ENCODE results near the gene BRAT1. TPM values are rescaled to one million over a fixed set of nuclear protein-coding genes. Genes with fewer than 3 reads are reported as not detected.

The BRAT1 gene
- total and polyA plus RNA-seq, 2 donors from 2014 or later = 18.7 to 23.7 TPM

DNA sequence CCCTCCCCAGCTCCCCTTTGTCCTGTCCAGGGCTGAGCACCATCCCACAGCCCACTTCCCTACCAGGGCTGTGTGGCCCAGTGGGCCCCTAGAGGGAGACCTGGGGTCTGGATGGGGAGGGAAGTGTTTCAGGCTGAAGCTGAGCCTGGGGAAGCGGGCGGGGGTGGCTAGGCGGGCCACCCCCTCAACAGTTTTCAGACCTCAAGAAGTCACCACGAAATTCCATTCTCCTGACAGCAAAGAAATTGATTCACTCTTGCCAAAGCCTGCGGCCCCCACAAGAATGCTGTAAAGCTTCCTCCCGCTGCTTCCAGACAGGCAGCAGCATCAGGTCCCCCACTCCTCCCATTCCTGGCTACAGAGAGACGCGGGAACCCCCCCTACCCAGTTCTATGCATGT is 38.3 kb downstream of the BRAT1 start:
- Histone ChIP-seq H3K9ac (ENCODE audit: low read length in 3 of 3) (no peak overlapping the region), H3K9me3 (ENCODE audit: control insufficient read depth in 2 of 3, insufficient read depth in 1 of 3, low read length in 3 of 3) (no peaks in the 10 kb centered on the region), H3K27me3 (ENCODE audit: control insufficient read depth, insufficient read depth, low read length) (no peaks in the 10 kb centered on the region), H3K4me3 (ENCODE audit: low read length in 3 of 3) (no peak overlapping the region), H3K4me1 (ENCODE audit: control insufficient read depth in 2 of 3, insufficient read depth in 2 of 3, low read depth in 1 of 3, low read length in 3 of 3) (peaks cover 0 to 23% (median 0%) of the 10 kb centered on the region in 3 donors), H3K36me3 (ENCODE audit: control insufficient read depth in 2 of 3, insufficient read depth in 3 of 3, low read length in 3 of 3) (no peaks in the 10 kb centered on the region), H3K27ac (ENCODE audit: low read depth in 2 of 2, low read length in 2 of 2) (peak overlapping the region in 1 of 2 donors; percentile 23)
- no peak for FAIRE-seq
- TF ChIP-seq CTCF (IDR thresholded peaks at IDR 0.05; ENCODE audit: borderline replicate concordance, extremely low read depth, insufficient read depth) = no peak
- DNase-seq = peak in 1 of 5 donors; percentile 82
- intact Hi-C loops (cut with DNase I) = no loop called here

GRCh38 chr7:2516194-2516555 is 39.1 kb downstream of the BRAT1 start:
- intact Hi-C loops (cut with DNase I) = no loop called here
- TF ChIP-seq CTCF (IDR thresholded peaks at IDR 0.05; ENCODE audit: borderline replicate concordance, extremely low read depth, insufficient read depth) = no peak
- DNase-seq (peak in 4 of 5 donors; percentile 67 to 85 (median 76)), FAIRE-seq (no peak)
- no peaks in the 10 kb centered on the region for H3K36me3 ChIP-seq (ENCODE audit: control insufficient read depth in 2 of 3, insufficient read depth in 3 of 3, low read length in 3 of 3)
- peaks cover 0 to 27% (median 0%) of the 10 kb centered on the region in 3 donors for H3K4me1 ChIP-seq (ENCODE audit: control insufficient read depth in 2 of 3, insufficient read depth in 2 of 3, low read depth in 1 of 3, low read length in 3 of 3)
- H3K27me3 ChIP-seq (ENCODE audit: control insufficient read depth, insufficient read depth, low read length) = no peaks in the 10 kb centered on the region
- H3K9me3 ChIP-seq (ENCODE audit: control insufficient read depth in 2 of 3, insufficient read depth in 1 of 3, low read length in 3 of 3) = no peaks in the 10 kb centered on the region
- H3K27ac ChIP-seq (ENCODE audit: low read depth in 2 of 2, low read length in 2 of 2) = no peak overlapping the region
- no peak overlapping the region for H3K4me3 ChIP-seq (ENCODE audit: low read length in 3 of 3)
- no peak overlapping the region for H3K9ac ChIP-seq (ENCODE audit: low read length in 3 of 3)

DNA sequence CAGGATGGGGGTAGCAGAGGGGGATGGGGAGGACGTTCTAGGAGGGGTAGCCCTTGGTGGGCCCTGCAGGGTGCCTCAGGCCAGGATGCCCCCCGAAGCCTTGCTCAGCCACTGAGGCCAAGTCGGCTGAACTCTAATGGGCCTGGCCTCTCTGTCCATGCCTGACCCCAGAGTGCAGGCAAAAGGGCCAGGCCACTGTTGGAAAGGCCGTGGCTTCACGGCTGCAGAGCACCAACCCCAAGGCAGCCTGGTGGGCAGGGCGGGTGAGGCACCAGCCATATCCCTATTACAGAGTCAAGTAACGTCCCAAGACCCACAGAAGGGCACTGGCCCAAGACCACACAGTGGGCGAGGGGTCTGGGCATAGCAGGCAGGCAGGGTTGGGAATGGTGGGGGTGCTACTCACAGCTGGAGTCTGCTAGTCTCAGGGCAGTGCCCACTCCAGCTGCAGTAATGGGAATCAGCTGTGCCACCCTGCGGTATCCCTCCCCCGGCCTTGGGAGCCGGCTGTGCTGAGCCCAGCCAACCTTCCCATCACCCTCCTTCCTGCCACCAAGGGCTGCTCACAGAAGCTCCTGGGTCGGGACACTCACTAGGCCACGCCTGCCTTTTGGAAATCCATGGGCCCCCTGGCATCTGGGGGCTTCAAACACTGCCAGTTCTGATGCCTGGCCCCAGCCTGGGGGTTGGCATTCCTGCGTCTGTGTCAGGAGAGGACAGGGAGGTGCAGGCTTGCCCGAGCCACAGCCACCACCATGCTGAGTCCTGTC is 39.7 kb downstream of the BRAT1 start:
- Histone ChIP-seq H3K4me1 (ENCODE audit: control insufficient read depth in 2 of 3, insufficient read depth in 2 of 3, low read depth in 1 of 3, low read length in 3 of 3) (peaks cover 0 to 31% (median 0%) of the 10 kb centered on the region in 3 donors), H3K9ac (ENCODE audit: low read length in 3 of 3) (no peak overlapping the region), H3K4me3 (ENCODE audit: low read length in 3 of 3) (no peak overlapping the region), H3K36me3 (ENCODE audit: control insufficient read depth in 2 of 3, insufficient read depth in 3 of 3, low read length in 3 of 3) (no peaks in the 10 kb centered on the region), H3K27me3 (ENCODE audit: control insufficient read depth, insufficient read depth, low read length) (no peaks in the 10 kb centered on the region), H3K9me3 (ENCODE audit: control insufficient read depth in 2 of 3, insufficient read depth in 1 of 3, low read length in 3 of 3) (no peaks in the 10 kb centered on the region), H3K27ac (ENCODE audit: low read depth in 2 of 2, low read length in 2 of 2) (no peak overlapping the region)
- no peak for TF ChIP-seq CTCF (IDR thresholded peaks at IDR 0.05; ENCODE audit: borderline replicate concordance, extremely low read depth, insufficient read depth)
- FAIRE-seq = no peak
- intact Hi-C loops (cut with DNase I) = no loop called here
- no peak for DNase-seq

All from kidney (tissue), 14 donors.